Measurements from ENCODE around the gene PIK3R4.
A peak's percentile ranks its signal among the peaks of the same experiment; 100 is the strongest.

The PIK3R4 gene

GRCh38 chr3:130705501-130705900 is 41.1 kb downstream of the PIK3R4 start:
- DNase-seq (ENCODE audit: low spot score) = no peak
- TF ChIP-seq, protein P1, sequence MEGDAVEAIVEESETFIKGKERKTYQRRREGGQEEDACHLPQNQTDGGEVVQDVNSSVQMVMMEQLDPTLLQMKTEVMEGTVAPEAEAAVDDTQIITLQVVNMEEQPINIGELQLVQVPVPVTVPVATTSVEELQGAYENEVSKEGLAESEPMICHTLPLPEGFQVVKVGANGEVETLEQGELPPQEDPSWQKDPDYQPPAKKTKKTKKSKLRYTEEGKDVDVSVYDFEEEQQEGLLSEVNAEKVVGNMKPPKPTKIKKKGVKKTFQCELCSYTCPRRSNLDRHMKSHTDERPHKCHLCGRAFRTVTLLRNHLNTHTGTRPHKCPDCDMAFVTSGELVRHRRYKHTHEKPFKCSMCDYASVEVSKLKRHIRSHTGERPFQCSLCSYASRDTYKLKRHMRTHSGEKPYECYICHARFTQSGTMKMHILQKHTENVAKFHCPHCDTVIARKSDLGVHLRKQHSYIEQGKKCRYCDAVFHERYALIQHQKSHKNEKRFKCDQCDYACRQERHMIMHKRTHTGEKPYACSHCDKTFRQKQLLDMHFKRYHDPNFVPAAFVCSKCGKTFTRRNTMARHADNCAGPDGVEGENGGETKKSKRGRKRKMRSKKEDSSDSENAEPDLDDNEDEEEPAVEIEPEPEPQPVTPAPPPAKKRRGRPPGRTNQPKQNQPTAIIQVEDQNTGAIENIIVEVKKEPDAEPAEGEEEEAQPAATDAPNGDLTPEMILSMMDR (IDR thresholded peaks at IDR 0.05; ENCODE audit: borderline replicate concordance, control extremely low read depth, extremely low read depth, insufficient read depth, missing control alignments) = no peak
- in situ Hi-C loops (cut with MboI; ENCODE audit: low sequenced_read_pairs, unreplicated experiment) = no loop called here

GRCh38 chr3:130702985-130703384 is 43.6 kb downstream of the PIK3R4 start:
- no peak for DNase-seq (ENCODE audit: low spot score)
- TF ChIP-seq, protein P1 (IDR thresholded peaks at IDR 0.05; ENCODE audit: borderline replicate concordance, control extremely low read depth, extremely low read depth, insufficient read depth, missing control alignments) = no peak
- in situ Hi-C loops (cut with MboI; ENCODE audit: low sequenced_read_pairs, unreplicated experiment) = no loop called here

GRCh38 chr3:130700541-130700940 is 46.1 kb downstream of the PIK3R4 start:
- in situ Hi-C loops (cut with MboI; ENCODE audit: low sequenced_read_pairs, unreplicated experiment) = no loop called here
- DNase-seq (ENCODE audit: low spot score) = no peak
- TF ChIP-seq, protein P1 (IDR thresholded peaks at IDR 0.05; ENCODE audit: borderline replicate concordance, control extremely low read depth, extremely low read depth, insufficient read depth, missing control alignments) = no peak

- TF ChIP-seq, protein P1 (IDR thresholded peaks at IDR 0.05; ENCODE audit: borderline replicate concordance, control extremely low read depth, extremely low read depth, insufficient read depth, missing control alignments) = no peak
- DNase-seq (ENCODE audit: low spot score) = peak; percentile 42
- in situ Hi-C loops (cut with MboI; ENCODE audit: low sequenced_read_pairs, unreplicated experiment) = no loop called here
These were observed 46.9 kb downstream of the PIK3R4 start for GRCh38 chr3:130699765-130700164.

DNA sequence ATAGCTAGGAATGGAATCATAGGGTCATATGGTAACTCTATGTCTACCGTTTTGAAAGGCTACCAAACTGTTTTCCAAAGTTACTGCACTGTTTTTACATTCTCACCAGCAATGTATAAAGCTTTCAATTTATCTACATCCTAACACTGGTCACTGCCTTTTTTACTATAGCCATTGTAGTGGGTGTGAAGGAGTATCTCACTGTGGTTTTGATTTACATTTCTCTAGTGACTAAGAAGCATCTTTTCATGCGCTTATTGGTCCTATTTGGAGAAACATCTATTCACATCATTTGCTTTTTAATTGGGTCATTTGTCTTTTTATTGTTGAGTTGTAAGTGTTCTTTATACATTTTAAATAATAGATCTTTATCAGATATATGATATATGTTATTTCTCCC is 53.3 kb downstream of the PIK3R4 start:
- DNase-seq (ENCODE audit: low spot score) = no peak
- TF ChIP-seq, protein P1 (IDR thresholded peaks at IDR 0.05; ENCODE audit: borderline replicate concordance, control extremely low read depth, extremely low read depth, insufficient read depth, missing control alignments) = no peak
- in situ Hi-C loops (cut with MboI; ENCODE audit: low sequenced_read_pairs, unreplicated experiment) = no loop called here

- TF ChIP-seq, protein P1 (IDR thresholded peaks at IDR 0.05; ENCODE audit: borderline replicate concordance, control extremely low read depth, extremely low read depth, insufficient read depth, missing control alignments) = no peak
- no peak for DNase-seq (ENCODE audit: low spot score)
- in situ Hi-C loops (cut with MboI; ENCODE audit: low sequenced_read_pairs, unreplicated experiment) = no loop called here
These were observed 54.2 kb downstream of the PIK3R4 start for GRCh38 chr3:130692455-130692854.
